ENCODE results near the gene ATG2A. TPM values are rescaled to one million over a fixed set of nuclear protein-coding genes. Genes with fewer than 3 reads are reported as not detected.

ATG2A gene
- total RNA-seq, 1 experiment from 2014 or later = 24.7 TPM

DNA sequence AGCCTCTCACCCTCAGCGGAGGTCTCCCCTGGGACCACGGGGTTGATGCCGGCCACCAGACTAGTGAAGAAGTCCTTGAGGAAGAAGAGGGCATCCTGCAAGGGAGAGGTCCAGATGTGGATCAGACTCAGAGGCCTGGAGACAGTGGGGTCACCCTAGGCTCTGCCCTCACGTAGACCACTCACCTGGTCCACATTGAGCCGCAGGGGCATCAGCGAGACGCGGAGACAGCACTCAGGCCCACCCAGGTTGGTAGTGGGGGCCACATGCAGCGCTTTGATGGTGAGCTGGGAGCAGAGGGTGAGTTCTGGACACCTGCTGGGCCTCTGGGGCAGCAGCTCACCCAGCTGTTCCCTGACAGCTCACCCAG lies 18.9 kb downstream of the ATG2A start:
- Histone ChIP-seq H3K9ac (ENCODE audit: low read length) (no peak overlapping the region), H2AFZ (ENCODE audit: low read depth, low read length, poor library complexity, severe bottlenecking) (no peak overlapping the region), H3K27ac (ENCODE audit: low read depth, low read length) (no peak overlapping the region), H3K9me3 (ENCODE audit: control insufficient read depth in 1 of 2, insufficient read depth in 1 of 2, low read depth in 1 of 2, low read length in 2 of 2) (no peaks in the 10 kb centered on the region), H3K4me3 (replicated peaks in 1 of 2; ENCODE audit: low read depth in 1 of 2, low read length in 2 of 2) (no peak overlapping the region), H3K9me2 (ENCODE audit: insufficient read depth) (no peaks in the 10 kb centered on the region), H3K4me2 (ENCODE audit: low read length) (no peak overlapping the region), H3K79me2 (ENCODE audit: insufficient read depth, low read length) (no peaks in the 10 kb centered on the region), H4K20me1 (ENCODE audit: insufficient read depth) (no peaks in the 10 kb centered on the region), H3K27me3 (ENCODE audit: insufficient read depth, low read length) (no peaks in the 10 kb centered on the region), H3K4me1 (ENCODE audit: control insufficient read depth in 1 of 2, insufficient read depth in 2 of 2, low read length in 2 of 2) (peaks cover 0 to 22% of the 10 kb centered on the region in 2 experiments; a peak in 2 of 4 replicates), H3K36me3 (ENCODE audit: control insufficient read depth in 1 of 2, insufficient read depth in 2 of 2, low read length in 2 of 2) (no peaks in the 10 kb centered on the region)
- ChIA-PET RAD21 (ENCODE audit: low non-redundant PET in 1 of 2, low total read pairs in 2 of 2, uncharacterized antibody in 2 of 2, unreplicated experiment in 2 of 2) (no interaction called here), CTCF (interaction anchor here (0.7 to 1.2 kb wide), 2 partner anchors 18 to 49 kb away, joined by 3 read pairs; no protein-coding TSS in a partner anchor), POLR2A (no interaction called here)
- TF ChIP-seq SIN3A (IDR thresholded peaks at IDR 0.05; ENCODE audit: low read depth) = no peak
- TF ChIP-seq ZNF274 (IDR thresholded peaks at IDR 0.05; ENCODE audit: low read depth, low read length) = no peak
- TF ChIP-seq CEBPB (IDR thresholded peaks at IDR 0.05; ENCODE audit: low read depth) = no peak
- TF ChIP-seq TCF7L2 (IDR thresholded peaks at IDR 0.05; ENCODE audit: borderline replicate concordance, extremely low read depth, insufficient read depth, insufficient read length) = no peak
- TF ChIP-seq, protein P1, sequence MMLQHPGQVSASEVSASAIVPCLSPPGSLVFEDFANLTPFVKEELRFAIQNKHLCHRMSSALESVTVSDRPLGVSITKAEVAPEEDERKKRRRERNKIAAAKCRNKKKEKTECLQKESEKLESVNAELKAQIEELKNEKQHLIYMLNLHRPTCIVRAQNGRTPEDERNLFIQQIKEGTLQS (IDR thresholded peaks at IDR 0.05) = no peak
- DNase-seq (ENCODE audit: low read depth, low spot score) (no peak), ATAC-seq (no peak)
- no TSS peak for BruUV-seq (replicated peaks)
- intact Hi-C loops (cut with micrococcal nuclease) = no loop called here

DNA sequence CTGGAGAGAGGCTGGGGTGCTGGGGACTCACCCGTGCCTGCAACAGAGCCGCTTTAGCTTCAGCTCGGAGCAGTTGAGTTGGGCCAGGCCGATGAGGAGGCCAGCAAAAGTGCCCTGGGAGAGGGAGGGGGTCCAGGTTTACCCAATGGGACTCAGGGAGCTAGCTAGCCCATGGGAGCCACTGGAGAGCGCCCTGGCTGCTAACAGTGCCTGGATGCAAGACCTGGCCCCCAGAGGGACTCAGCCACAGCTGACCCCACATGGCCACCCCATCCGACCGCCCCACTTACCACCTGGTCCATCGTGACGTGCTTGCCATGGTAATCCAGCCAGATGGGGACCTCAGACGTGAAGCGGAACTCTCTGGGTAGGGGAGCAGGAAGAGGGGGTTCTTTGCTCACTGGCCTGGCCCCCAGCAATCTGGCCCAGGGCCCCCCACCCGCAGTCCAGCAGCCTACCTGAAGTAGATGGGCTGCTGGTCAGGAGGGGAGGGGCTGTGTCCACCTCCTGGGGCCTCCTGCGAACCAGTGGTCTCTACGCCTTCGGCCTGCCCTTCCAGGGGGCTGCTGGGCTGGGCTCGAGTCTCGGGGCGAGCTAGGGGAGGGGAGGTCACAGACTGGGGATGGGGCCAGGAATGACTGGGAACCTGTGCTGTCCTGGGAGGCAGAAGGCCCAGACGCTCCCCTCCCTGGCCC lies 19.5 kb downstream of the ATG2A start:
- Histone ChIP-seq H4K20me1 (ENCODE audit: insufficient read depth) (no peaks in the 10 kb centered on the region), H3K27ac (ENCODE audit: low read depth, low read length) (no peak overlapping the region), H3K27me3 (ENCODE audit: insufficient read depth, low read length) (no peaks in the 10 kb centered on the region), H3K9me2 (ENCODE audit: insufficient read depth) (no peaks in the 10 kb centered on the region), H3K4me1 (ENCODE audit: control insufficient read depth in 1 of 2, insufficient read depth in 2 of 2, low read length in 2 of 2) (peaks cover 0 to 22% of the 10 kb centered on the region in 2 experiments; a peak in 2 of 4 replicates), H3K4me2 (ENCODE audit: low read length) (no peak overlapping the region), H3K79me2 (ENCODE audit: insufficient read depth, low read length) (no peaks in the 10 kb centered on the region), H3K9me3 (ENCODE audit: control insufficient read depth in 1 of 2, insufficient read depth in 1 of 2, low read depth in 1 of 2, low read length in 2 of 2) (no peaks in the 10 kb centered on the region), H3K9ac (ENCODE audit: low read length) (no peak overlapping the region), H3K4me3 (replicated peaks in 1 of 2; ENCODE audit: low read depth in 1 of 2, low read length in 2 of 2) (no peak overlapping the region), H3K36me3 (ENCODE audit: control insufficient read depth in 1 of 2, insufficient read depth in 2 of 2, low read length in 2 of 2) (no peaks in the 10 kb centered on the region), H2AFZ (ENCODE audit: low read depth, low read length, poor library complexity, severe bottlenecking) (no peak overlapping the region)
- intact Hi-C loops (cut with micrococcal nuclease) = no loop called here
- no TSS peak for BruUV-seq (replicated peaks)
- TF ChIP-seq EGR1 (IDR thresholded peaks at IDR 0.05; ENCODE audit: low read depth) = no peak
- TF ChIP-seq, protein P2, sequence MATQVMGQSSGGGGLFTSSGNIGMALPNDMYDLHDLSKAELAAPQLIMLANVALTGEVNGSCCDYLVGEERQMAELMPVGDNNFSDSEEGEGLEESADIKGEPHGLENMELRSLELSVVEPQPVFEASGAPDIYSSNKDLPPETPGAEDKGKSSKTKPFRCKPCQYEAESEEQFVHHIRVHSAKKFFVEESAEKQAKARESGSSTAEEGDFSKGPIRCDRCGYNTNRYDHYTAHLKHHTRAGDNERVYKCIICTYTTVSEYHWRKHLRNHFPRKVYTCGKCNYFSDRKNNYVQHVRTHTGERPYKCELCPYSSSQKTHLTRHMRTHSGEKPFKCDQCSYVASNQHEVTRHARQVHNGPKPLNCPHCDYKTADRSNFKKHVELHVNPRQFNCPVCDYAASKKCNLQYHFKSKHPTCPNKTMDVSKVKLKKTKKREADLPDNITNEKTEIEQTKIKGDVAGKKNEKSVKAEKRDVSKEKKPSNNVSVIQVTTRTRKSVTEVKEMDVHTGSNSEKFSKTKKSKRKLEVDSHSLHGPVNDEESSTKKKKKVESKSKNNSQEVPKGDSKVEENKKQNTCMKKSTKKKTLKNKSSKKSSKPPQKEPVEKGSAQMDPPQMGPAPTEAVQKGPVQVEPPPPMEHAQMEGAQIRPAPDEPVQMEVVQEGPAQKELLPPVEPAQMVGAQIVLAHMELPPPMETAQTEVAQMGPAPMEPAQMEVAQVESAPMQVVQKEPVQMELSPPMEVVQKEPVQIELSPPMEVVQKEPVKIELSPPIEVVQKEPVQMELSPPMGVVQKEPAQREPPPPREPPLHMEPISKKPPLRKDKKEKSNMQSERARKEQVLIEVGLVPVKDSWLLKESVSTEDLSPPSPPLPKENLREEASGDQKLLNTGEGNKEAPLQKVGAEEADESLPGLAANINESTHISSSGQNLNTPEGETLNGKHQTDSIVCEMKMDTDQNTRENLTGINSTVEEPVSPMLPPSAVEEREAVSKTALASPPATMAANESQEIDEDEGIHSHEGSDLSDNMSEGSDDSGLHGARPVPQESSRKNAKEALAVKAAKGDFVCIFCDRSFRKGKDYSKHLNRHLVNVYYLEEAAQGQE (IDR thresholded peaks at IDR 0.05; ENCODE audit: low read depth) = no peak
- no peak for DNase-seq (ENCODE audit: low read depth, low spot score)
- CTCF ChIA-PET = no interaction called here
- RAD21 ChIA-PET (ENCODE audit: low non-redundant PET in 1 of 2, low total read pairs in 2 of 2, uncharacterized antibody in 2 of 2, unreplicated experiment in 2 of 2) = no interaction called here
- POLR2A ChIA-PET = no interaction called here
- no peak for ATAC-seq

Data from HCT116 (cell line).